Measurements from ENCODE around the gene ATP6V1G1.

The ATP6V1G1 gene

GRCh38 chr9:114580609-114581193, 6.9 kb upstream of the ATP6V1G1 start:
- no peak for TF ChIP-seq CTCF (IDR thresholded peaks at IDR 0.05; ENCODE audit: low read depth, low read length, missing control alignments)
- H3K4me3 ChIP-seq (ENCODE audit: low read depth, low read length), result no peak overlapping the region
- DNase-seq (ENCODE audit: low read depth), result no peak

GRCh38 chr9:114583371-114584155, 4.0 kb upstream of the ATP6V1G1 start:
- TF ChIP-seq CTCF (IDR thresholded peaks at IDR 0.05; ENCODE audit: low read depth, low read length, missing control alignments), result no peak
- H3K4me3 ChIP-seq (ENCODE audit: low read depth, low read length), result no peak overlapping the region
- no peak for DNase-seq (ENCODE audit: low read depth)

- peak overlapping the region; percentile 94 for H3K4me3 ChIP-seq (ENCODE audit: low read depth, low read length)
- TF ChIP-seq CTCF (IDR thresholded peaks at IDR 0.05; ENCODE audit: low read depth, low read length, missing control alignments), result no peak
- DNase-seq (ENCODE audit: low read depth), result no peak
Observed at GRCh38 chr9:114588210-114588609, 641 bp downstream of the ATP6V1G1 start.

- peak overlapping the region; percentile 94 for H3K4me3 ChIP-seq (ENCODE audit: low read depth, low read length)
- DNase-seq (ENCODE audit: low read depth), result no peak
- no peak for TF ChIP-seq CTCF (IDR thresholded peaks at IDR 0.05; ENCODE audit: low read depth, low read length, missing control alignments)
Observed at GRCh38 chr9:114588651-114589526, 1.3 kb downstream of the ATP6V1G1 start.

- DNase-seq (ENCODE audit: low read depth), result no peak
- no peak for TF ChIP-seq CTCF (IDR thresholded peaks at IDR 0.05; ENCODE audit: low read depth, low read length, missing control alignments)
- no peak overlapping the region for H3K4me3 ChIP-seq (ENCODE audit: low read depth, low read length)
Observed at GRCh38 chr9:114590328-114590727, 2.8 kb downstream of the ATP6V1G1 start.

- H3K4me3 ChIP-seq (ENCODE audit: low read depth, low read length), result peak overlapping the region; percentile 12; the same call in 1 of the 2 replicates
- no peak for DNase-seq (ENCODE audit: low read depth)
- TF ChIP-seq CTCF (IDR thresholded peaks at IDR 0.05; ENCODE audit: low read depth, low read length, missing control alignments), result no peak
Observed at GRCh38 chr9:114591291-114591787, 3.8 kb downstream of the ATP6V1G1 start.
